GM19324 (cell line): ENCODE results near the gene C1R.
"Not testable (repeated sequence)": the region's sequence is repeated elsewhere in the genome, so short reads cannot be mapped to it uniquely, and the experiment has no call there.

Source experiments
- ATAC-seq: cut with Tn5 transposase; IDR thresholded peaks from one replicate; pipeline ENCODE4 v1.9.1; 2021; ENCODE audit warnings: mild to moderate bottlenecking, moderate library complexity; ENCODE audit not compliant: unreplicated experiment, low FRiP score

Gene C1R

DNA sequence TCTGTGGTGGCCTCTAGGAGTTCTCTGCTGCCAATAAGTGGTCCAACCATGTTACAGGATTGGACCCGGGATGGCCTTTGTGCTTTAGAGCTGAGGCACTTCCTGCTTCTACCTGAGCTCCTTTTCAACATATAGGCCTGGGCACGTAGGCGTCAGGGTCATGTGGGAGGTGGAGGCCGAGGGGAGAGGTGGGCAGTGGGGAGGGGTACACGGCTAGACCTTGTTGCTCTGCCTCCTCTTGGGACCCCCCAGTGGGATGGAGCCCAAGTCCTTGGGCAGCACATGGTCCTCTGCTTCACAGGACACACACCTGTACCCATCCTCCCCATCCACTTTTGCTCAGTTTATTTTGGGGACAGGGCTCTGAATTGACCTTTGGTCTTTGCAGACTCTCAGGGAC lies 29.1 kb upstream of the C1R start:
- ATAC-seq = no peak

DNA sequence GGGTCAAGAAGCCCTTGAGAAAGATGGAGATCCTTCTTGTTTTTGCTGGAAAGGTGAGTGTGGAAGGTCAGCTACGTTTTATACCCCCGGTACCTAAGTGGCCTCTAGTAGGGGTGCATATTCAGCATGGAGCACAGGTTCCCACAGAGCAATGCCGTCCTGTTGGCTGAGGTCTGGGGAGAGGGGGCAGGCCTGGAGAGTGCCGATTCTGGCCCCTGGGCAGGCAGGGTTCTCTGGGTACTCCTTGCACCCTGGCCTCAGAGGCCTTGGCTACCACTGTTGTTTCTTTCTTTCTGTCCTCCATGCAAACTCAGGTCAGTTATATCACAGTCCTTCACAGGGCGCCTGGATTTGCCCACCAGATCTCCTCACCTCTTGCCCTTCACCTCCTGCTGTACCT lies 27.9 kb upstream of the C1R start:
- ATAC-seq = no peak

DNA sequence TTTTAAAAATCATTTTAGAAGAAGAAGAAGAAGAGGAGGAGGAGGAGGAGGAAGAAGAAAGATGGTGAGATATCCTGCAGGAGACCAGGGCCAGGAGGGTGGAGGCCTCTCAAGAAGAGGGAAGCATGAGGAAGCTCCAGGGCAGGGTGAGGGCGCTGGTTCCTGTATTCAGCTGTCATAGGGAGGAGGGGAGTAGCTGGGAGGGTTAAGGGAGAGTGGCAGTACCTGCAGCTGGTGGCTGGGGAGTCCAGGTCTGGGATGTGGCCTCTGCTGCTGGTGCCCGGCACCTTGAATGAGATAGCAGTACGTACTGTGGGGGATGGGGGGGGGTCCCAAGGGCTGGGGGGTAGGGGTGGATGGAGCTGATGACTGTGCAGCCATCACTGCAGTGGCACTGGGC lies 26.6 kb upstream of the C1R start:
- no peak for ATAC-seq

DNA sequence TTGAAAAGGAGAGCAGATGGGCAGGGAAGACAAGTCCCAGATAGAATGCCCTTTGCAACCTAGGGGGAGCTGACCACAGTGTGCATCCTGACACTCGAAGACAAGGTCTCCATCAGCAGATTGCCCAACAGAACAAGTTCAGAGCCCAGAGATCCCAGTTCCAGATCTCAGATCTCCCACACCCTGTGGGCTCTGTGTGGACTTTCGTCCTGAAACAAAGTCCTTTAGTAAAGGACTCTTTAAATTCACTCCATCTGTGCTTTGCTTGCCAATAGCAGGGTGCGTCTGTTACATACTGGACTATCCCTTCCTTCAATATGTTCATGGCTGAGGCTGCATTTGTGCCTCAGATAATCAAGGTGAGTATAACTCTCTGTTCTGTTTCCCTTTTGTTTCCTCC lies 25.4 kb upstream of the C1R start:
- ATAC-seq = no peak

DNA sequence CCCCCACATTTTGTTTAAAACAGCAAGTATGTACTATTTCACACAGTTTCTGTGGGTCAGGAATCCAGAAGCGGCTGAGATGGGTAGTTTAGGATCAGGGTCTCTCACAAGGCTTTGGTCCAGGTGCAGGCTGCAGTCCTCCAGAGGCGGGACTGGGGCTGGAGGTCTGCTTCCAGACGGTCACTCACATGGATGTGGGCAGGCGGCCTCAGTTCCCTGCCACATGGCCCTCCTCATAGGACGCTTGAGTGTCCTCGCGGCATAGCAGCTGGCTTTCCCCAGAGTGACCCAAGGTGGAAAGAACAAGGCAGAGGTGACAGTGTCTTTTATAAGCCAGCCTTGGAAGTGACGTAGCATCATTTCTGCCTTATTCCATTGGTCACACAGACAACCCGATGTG lies 24.7 kb upstream of the C1R start:
- ATAC-seq = no peak

DNA sequence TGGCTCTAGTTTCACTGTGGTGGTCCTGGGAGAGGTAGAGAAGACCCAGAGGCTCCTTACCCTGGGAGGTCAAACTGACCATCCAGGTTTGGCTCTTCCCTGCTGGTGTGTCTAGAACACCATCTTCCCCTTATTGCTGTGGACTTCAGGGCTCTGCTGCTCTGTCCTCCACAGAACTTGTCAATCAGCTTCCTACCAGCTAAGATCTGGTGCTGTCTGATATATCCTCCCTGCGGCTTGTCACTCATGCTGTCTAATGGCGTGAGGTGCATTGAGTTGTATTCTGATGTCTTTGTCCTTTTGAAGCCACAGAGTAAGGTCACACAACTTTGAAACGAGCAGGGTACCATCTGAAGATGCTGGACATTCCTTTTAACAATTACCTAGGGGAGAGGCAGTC lies 24.0 kb upstream of the C1R start:
- ATAC-seq = no peak

DNA sequence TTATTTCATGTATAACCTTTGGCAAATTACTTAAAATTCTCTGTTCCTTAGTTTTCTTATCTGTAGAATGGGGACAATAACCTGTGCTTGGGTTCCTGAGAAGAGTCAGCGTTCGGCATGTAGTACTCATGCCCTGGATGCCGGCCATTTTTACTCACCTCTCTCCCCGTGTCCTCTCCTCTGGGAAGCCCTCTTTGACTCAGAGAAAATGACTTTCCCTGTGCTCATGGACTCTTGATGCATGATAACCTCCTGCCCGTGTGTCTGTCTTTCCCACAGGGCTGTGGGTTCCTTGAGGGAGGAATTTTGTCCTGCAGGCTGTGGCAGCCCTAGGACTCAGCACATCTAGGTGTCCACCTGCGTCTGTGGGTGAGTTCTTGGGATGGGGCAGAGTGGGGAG lies 22.6 kb upstream of the C1R start:
- no peak for ATAC-seq

DNA sequence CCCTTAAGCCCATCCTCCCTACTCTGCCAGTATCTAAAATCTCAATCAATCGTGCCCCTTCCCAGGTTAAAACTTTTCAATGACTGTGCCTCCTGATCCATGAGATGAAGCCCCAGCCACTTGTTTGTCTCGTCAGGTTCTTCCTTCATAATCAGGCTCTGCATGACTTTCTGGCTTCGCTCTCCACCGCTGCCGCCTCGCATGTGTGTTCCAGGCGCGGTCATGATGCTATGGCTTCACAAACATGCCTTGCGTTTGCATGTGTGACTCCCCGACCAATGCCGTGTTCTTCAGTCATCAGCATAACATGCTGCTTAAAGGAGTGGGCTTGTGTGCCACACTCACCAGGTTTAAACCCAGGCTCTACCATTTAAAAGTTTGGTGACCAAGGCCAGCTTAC lies 21.8 kb upstream of the C1R start:
- ATAC-seq = no peak

DNA sequence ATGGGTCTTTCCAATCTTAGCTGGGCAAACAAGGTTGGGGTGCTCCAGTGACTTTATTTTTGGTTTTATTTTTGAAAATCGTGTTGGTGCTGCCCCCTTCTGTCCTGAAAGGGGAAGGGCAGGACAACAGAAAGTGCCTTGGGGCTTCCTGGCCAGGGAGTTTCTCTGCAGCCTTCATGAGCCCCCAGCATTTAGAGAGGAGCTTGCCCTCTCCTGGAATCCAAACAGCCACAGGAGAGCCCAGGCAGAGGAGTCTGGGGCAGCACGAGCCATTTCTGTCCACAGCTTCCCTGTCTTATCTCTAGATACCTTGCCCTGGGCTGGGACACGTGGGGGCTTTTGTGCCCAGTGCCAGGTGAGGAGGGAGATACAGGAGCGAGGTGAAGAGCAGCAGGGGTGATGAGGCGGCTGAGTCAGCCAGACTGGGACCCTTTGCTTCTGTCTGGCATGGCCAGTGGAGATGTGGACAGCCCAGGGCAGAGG lies 21.2 kb upstream of the C1R start:
- ATAC-seq = no peak

DNA sequence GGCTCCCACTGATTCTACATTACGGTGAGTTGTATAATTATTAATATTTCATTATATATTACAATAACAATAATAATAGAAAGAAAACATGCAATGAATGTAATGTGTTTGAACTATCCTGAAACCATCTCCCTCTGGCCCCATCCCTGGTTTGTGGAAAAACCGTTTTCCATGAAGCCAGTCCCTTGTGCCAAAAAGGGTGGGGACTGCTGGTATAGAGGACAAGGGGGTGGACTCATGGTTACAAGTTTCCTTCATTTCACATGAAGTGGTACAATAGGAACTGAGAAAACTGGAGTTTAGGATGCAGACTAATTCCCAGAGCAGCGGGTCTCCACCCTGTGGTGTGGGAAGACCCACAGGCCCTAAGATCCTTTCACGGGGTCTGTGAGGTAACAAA lies 19.8 kb upstream of the C1R start:
- no peak for ATAC-seq

DNA sequence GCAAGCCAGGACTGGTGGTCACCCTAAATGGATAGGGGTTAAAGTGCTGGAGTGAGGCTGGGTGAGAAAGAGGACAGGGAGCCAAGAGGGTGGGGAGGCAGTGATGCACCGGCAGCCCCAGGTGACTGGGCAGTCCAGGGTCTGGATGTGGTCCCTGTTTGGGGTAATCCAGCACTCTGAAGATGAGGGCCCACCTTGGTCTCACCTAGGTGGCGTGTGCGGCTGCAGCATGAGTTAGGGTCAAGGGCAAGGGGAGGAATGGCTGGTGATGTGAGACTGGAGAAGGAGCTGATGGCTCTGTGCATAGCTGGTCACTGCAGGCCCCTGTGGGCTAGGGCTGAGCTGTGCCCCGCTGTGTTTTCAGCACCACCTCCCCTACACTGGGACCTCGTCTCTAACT lies 18.4 kb upstream of the C1R start:
- no peak for ATAC-seq

DNA sequence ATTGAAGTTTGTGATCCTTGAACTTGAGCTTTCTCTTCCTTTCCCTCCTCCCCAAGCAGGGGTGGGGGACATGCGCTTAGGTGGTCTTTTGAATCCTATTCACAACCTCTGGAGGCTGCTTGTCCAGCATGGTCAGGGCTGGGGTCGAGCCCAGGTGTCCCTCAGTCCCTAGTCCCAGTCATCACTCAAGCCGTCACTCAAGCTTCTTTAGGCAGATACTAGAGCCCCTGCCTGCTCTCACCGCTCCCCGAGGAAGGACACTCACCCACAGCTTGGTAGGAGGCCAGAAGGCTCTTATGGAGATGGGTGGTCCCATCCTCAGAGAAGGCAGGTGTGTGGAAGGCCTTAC lies 17.3 kb upstream of the C1R start:
- ATAC-seq = no peak

DNA sequence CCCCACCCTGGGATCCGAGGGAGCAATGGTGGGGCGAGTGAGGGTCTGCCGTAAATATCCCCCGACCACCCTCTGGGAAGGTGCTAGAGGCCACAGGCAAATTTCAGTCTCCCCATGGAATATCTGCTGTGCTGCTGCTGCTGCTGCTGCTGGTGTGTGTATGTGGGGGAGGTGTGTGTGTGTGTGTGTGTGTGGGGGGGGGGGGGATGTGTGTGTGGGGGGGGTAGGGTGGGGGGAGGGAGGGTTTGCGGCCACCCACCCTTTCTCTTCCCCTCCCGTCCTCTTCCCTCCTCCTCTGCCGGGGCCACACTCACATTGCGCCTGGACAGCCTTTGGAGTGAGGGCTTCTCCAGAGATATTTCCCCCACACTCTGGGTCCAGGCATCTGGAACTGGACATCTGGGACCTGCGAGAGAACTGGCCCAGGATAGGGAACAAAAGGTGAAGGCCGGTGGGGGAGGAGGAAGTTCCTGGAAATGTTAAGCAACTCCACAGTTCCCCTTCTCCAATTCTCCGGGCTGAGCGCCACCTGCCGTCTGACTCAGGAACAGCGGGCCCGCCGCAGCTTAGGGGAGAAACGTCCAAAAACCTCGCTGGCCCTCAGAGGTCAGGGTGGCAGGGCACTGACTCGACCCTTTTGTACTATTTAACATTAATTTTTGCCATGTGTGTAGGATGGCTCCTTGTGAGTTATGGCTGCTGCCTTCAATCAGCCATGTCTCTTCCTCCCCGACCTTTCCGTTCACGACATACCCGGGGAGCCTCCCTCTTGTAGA lies 16.7 kb upstream of the C1R start, which contains the start of gene C1RL:
Gene C1RL, minus strand, starts transcription at position 419 of the 776 bp plus-strand sequence. Its CDS starts 34 bp downstream, at position 385.
- peak; percentile 2 for ATAC-seq

DNA sequence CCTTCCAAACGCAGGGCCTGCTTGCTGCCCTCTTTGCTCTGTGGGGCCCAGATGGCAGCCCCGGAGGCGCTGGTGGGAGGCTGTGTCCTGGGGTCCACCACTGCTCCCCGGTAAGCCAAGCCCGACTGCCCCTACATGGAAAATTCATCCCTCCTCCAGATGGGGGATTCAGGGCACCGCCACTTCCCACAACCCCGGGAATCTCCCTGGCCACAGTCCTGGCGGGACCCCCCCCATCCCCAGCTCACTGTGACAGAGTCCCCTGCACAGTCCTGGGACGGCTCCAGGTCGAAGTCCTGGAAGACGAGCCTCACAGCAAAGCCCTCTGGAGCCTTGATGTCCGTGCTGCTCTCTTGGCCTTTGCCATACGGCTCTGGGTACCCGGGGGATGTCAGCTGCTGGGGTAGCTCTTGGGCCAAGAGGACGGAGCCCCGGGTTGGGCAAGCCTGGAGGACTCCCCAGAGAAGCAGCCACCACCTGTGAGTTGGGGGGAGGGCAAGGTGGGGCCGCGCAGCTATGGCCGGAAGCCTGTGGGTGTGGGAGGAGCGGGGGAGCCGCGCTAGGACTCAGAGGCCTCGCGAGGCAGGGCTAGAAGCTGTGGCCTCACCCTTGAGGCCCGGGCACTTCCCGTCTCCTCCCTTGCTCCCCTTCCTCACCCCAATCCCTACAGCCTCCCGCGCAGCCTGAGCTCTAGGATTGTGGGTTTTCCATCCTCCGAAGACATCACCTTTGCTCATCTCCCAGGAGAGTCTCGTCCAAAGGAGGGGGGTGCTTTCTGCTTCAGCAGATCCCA lies 16.0 kb upstream of the C1R start:
- ATAC-seq = peak; percentile 85

DNA sequence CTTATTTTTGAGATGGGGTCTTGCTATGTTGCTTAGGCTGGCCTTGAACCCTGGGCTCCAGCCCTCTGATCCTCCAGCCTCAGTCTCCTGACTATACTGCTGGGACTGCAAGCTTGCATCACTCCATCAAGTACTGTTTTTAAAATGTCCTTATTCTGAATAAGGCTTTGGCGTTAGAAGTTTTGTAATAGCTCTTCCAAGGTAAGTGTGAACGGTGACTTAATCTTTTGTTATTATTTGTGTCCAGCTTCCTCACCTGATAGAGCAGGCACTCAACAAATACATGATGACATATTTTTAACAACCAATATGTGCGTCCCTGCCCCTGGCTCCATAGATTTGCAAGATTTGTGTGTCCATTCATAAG lies 15.4 kb upstream of the C1R start:
- ATAC-seq = no peak

DNA sequence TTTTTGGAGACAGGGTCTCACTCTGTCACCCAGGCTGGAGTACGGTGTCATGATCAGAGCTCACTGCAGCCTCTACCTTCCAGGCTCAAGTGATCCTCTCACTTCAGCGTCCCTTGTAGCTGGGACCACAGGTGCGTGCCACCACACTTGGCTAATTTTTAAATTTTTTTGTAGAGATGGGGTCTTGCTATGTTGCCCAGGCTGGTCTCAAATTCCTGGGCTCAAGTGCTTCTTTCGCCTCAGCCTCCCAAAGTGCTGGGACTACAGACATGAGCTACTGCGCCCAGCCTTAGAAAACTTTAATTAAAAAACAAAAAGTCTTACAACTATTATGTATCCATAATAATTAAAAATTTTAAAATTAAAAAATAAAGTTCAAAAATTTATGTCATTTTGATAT lies 14.9 kb upstream of the C1R start:
- ATAC-seq = not testable (repeated sequence)

DNA sequence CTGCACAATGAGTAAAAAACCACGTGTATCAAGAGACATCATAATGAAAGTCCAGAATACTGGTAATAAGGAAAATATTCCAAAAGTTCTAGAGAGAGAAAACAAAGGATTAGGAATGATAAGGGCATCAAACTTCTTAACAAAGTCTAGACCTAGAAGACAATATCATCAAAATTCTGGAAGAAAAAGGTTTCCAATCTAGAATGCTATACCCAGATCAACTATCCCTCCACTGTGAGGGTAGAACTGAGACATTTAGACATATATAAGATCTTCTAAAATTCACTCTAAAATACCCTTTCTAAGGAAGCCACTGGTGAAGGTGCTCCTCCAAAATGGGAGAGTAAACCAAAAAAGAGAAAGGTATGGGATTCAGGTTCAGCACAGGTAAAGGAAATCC lies 13.8 kb upstream of the C1R start:
- ATAC-seq = no peak

DNA sequence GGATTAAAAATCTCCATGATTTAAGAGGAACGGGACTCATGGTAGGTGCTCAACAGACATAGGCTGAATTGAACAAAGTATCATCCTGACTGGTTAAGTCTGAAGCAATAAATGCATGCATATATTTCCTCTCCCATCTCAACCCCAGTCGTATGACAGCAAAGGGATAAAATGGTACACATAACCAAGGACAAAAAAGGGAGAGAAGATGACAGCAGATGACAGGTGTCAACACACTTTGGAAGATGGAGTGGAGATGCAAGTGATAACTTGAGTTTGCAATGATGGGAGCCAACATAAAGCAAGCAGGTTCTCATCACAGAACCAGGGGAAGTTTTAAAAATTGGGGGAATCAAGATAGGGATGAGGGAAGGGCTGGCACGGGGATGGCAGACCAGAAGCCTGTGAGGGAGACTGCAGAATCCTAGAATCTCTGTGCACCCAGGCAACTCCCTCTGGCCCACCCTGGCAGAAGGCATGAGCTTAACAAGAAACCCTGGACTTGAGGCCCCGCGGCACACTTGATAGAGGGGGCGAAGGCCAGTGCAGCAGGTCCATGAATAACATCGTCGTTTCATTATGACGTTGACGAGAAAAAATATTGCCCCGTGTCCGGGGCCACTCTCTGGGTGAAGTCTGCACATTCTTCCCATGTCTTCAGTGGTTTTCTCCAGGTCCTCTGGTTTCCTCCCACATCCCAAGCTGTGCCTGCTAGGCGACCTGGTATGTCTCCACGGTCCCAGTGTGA lies 11.8 kb upstream of the C1R start:
- ATAC-seq = no peak

DNA sequence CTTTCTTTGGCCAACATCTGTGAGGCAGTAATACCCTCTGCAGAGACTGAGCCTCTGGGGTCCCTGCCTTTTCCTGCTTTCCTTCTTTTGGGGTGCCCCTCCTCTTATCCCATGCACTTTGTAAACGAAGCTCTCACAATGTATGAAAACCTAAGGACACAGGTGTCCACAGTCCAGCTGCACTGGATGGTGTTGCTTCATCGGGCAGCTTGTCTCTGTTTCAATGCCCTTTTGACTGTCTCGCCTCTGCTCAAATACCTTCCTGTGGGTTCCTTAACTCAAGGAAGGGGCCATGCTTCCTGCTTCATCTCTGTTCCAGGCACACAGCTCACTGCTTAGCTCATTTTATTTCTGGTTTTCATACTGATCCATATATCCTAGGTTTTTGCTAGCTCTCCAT lies 10.3 kb upstream of the C1R start:
- no peak for ATAC-seq

DNA sequence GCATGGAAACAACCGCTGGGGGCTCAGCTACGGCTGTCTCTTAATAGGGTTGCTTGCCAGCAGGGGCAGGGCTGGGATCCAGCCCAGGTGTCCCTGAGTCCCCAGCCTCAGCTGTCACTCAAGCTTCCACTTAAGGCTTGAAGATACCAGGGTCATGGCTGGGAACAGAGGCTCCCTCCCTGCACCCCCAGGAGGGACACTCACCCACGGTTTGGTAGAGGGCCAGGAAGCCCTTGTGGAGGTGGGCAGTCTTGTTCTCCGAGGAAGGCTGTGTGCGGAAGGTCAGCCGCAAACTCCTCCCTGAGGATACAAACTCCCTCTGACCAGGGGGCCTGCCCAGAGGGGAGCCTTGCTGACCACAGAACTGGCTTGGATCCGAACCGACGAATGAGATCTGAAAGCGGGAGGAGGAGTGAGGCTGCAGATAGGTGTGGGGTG lies 9.5 kb upstream of the C1R start:
- ATAC-seq = no peak

DNA sequence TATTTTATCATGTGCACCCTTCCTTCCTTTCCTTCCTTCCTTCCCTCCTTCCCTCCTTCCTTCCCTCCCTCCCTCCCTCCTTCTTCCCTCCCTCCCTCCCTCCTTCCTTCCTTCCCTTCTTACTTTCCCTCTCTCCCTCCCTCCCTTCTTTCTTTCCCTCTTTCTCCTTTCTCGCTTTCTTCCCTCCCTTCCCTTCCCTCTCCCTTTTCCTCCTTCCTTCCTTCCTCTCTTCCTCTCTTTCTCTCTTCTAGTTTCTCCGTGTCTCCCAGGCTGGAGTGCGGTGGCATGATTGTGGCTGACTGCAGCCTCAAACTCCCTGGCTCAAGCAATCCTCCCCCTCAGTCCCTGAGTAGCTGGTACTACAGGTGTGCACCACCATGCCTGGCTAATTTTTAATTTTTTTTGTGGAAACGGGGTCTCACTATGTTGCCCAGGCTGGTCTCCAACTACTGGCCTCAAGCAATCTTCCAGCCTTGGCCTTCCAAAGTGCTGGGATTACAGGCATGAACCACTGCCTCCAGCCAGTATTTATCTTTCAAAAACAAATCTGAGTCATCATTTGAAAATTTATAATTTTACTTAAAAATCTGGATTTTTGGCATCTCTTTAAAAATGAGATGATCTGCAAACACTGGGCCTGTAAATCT lies 8.9 kb upstream of the C1R start:
- no peak for ATAC-seq
